GM13976 (cell line): ENCODE results near the gene TMEM248.

Source experiments
- DNase-seq: peaks from one replicate; pipeline ENCODE4 v3.0.0; 2012; ENCODE audit warnings: low spot score
- CTCF ChIP-seq: IDR thresholded peaks from 2 replicates; pipeline ENCODE4 v1.5.1; 2012; ENCODE audit warnings: borderline replicate concordance, mild to moderate bottlenecking; ENCODE audit not compliant: insufficient read depth; ENCODE audit errors: extremely low read depth, missing control alignments, control extremely low read depth
- in situ Hi-C: fragments of 300-500 bp; cut with MboI; formaldehyde crosslinking; loops from one replicate; pipeline ENCODE4 v1.12.0; 2022; ENCODE audit warnings: low sequenced_read_pairs, mixed read lengths, inconsistent platforms; ENCODE audit not compliant: unreplicated experiment

TMEM248 gene

GRCh38 chr7:66950763-66951162 lies 29.7 kb downstream of the TMEM248 start:
- DNase-seq: no peak
- TF ChIP-seq CTCF: no peak
- in situ Hi-C loops: no loop called here

- in situ Hi-C loops: no loop called here
- no peak for TF ChIP-seq CTCF
- no peak for DNase-seq
Observed at GRCh38 chr7:66952343-66953043, 31.5 kb downstream of the TMEM248 start.

GRCh38 chr7:66953044-66953427 lies 32.0 kb downstream of the TMEM248 start:
- in situ Hi-C loops: no loop called here
- no peak for DNase-seq
- TF ChIP-seq CTCF: no peak

GRCh38 chr7:66957595-66958290 lies 36.7 kb downstream of the TMEM248 start:
- no peak for TF ChIP-seq CTCF
- DNase-seq: no peak
- in situ Hi-C loops: no loop called here

GRCh38 chr7:66958538-66959350 lies 37.7 kb downstream of the TMEM248 start:
- in situ Hi-C loops: no loop called here
- TF ChIP-seq CTCF: no peak
- DNase-seq: no peak

- no peak for DNase-seq
- TF ChIP-seq CTCF: no peak
- in situ Hi-C loops: no loop called here
Observed at GRCh38 chr7:66960192-66960591, 39.2 kb downstream of the TMEM248 start.
